GM23248 (cell line): Measurements from ENCODE around the gene PIP5K1C.

Experiments used
- EZH2 ChIP-seq: fragments of 200-600 bp; sonication (generic); IDR thresholded peaks from 2 replicates; pipeline ENCODE4 v1.6.1; 2018; ENCODE audit warnings: antibody characterized with exemption, mild to moderate bottlenecking; ENCODE audit not compliant: insufficient read depth, poor library complexity, severe bottlenecking
- EZH2phosphoT487 ChIP-seq: fragments of 200-600 bp; sonication (generic); IDR thresholded peaks from 2 replicates; pipeline ENCODE4 v1.6.1; 2018; ENCODE audit warnings: antibody characterized with exemption, moderate library complexity, mild to moderate bottlenecking, low read depth; ENCODE audit not compliant: insufficient read depth

GRCh38 chr19:3692141-3693024, 7.9 kb downstream of the PIP5K1C start:
- TF ChIP-seq EZH2 (no peak), EZH2phosphoT487 (no peak)
